ENCODE measurements around the gene TMEM61. TPM values are rescaled to one million over a fixed set of nuclear protein-coding genes. Genes with fewer than 3 reads are reported as not detected.

Gene TMEM61
- total RNA-seq, 1 experiment from 2014 or later: 0.74 TPM

DNA sequence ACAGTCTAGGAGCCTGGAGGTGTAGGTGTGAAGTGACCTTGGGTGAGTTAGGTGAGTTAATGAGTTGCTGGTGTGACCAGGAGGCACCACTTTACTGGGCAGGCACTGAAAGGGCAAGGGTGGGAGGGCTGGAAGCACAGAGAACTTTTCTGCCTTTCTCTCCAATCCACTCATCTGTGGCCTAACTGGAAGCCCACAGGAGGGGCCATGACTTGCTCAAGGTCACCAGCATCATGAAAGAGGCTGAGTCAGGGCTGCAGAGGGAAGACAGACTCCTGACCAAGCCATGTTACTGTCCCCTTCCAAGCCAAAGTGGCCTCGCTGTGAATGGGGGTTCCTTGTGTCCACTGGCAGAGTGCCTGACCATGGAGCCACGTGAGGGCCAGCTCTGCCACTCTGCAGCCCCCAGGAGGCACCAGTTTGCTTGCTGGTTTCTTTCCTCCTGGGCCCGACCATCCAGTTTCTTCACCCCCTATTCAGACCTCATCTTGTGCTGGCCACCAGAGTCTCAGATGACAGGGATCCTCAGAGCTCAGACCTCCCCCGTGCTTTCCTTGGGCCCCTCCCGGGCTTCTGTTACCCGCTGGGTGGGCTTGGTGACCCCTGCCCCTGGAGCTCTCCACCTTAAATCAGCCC, 14.0 kb downstream of the TMEM61 start:
- Mint-ChIP-seq H3K27ac (0 out of 2 replicates have a peak overlapping the region, but pooled peaks have one; percentile 22), H3K4me3 (peak overlapping the region; percentile 2; the same call in 1 of the 2 replicates), H3K4me1 (peaks cover 39% of the 10 kb centered on the region), H3K27me3 (ENCODE audit: low read depth) (peaks cover 49% of the 10 kb centered on the region), H3K36me3 (no peaks in the 10 kb centered on the region), H3K9me3 (peaks cover 3% of the 10 kb centered on the region; the same call in 1 of the 2 replicates)
- ATAC-seq (no peak), DNase-seq (ENCODE audit: low spot score) (no peak)
- POLR2A ChIA-PET: no interaction called here
- CTCF ChIA-PET: interaction anchor here (0.5 to 11.2 kb wide), 8 partner anchors 9 to 46 kb away, joined by 3 to 373 read pairs (median 17); partner anchors contain the start of gene TMEM61
- TF ChIP-seq, protein P1, sequence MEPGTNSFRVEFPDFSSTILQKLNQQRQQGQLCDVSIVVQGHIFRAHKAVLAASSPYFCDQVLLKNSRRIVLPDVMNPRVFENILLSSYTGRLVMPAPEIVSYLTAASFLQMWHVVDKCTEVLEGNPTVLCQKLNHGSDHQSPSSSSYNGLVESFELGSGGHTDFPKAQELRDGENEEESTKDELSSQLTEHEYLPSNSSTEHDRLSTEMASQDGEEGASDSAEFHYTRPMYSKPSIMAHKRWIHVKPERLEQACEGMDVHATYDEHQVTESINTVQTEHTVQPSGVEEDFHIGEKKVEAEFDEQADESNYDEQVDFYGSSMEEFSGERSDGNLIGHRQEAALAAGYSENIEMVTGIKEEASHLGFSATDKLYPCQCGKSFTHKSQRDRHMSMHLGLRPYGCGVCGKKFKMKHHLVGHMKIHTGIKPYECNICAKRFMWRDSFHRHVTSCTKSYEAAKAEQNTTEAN (CRISPR knock-in tag; IDR thresholded peaks at IDR 0.05): no peak
- TF ChIP-seq CREB1 (CRISPR knock-in tag; IDR thresholded peaks at IDR 0.05): no peak
- TF ChIP-seq, protein P2, sequence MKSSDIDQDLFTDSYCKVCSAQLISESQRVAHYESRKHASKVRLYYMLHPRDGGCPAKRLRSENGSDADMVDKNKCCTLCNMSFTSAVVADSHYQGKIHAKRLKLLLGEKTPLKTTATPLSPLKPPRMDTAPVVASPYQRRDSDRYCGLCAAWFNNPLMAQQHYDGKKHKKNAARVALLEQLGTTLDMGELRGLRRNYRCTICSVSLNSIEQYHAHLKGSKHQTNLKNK (CRISPR knock-in tag; IDR thresholded peaks at IDR 0.05): no peak
- no peak for TF ChIP-seq GRHL2 (CRISPR knock-in tag; IDR thresholded peaks at IDR 0.05; ENCODE audit: insufficient replicate concordance, severe bottlenecking)
- TF ChIP-seq, protein P3, sequence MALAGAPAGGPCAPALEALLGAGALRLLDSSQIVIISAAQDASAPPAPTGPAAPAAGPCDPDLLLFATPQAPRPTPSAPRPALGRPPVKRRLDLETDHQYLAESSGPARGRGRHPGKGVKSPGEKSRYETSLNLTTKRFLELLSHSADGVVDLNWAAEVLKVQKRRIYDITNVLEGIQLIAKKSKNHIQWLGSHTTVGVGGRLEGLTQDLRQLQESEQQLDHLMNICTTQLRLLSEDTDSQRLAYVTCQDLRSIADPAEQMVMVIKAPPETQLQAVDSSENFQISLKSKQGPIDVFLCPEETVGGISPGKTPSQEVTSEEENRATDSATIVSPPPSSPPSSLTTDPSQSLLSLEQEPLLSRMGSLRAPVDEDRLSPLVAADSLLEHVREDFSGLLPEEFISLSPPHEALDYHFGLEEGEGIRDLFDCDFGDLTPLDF (CRISPR knock-in tag; IDR thresholded peaks at IDR 0.05): no peak
- no peak for TF ChIP-seq ZNF121 (CRISPR knock-in tag; IDR thresholded peaks at IDR 0.05)
- no peak for TF ChIP-seq SMAD3 (CRISPR knock-in tag; IDR thresholded peaks at IDR 0.05; ENCODE audit: borderline replicate concordance)
- TF ChIP-seq HMGA2 (CRISPR knock-in tag; IDR thresholded peaks at IDR 0.05): no peak
- no peak for TF ChIP-seq TP53 (CRISPR knock-in tag; IDR thresholded peaks at IDR 0.05)
- no peak for TF ChIP-seq SMAD4 (CRISPR knock-in tag; IDR thresholded peaks at IDR 0.05)
- TF ChIP-seq, protein P4, sequence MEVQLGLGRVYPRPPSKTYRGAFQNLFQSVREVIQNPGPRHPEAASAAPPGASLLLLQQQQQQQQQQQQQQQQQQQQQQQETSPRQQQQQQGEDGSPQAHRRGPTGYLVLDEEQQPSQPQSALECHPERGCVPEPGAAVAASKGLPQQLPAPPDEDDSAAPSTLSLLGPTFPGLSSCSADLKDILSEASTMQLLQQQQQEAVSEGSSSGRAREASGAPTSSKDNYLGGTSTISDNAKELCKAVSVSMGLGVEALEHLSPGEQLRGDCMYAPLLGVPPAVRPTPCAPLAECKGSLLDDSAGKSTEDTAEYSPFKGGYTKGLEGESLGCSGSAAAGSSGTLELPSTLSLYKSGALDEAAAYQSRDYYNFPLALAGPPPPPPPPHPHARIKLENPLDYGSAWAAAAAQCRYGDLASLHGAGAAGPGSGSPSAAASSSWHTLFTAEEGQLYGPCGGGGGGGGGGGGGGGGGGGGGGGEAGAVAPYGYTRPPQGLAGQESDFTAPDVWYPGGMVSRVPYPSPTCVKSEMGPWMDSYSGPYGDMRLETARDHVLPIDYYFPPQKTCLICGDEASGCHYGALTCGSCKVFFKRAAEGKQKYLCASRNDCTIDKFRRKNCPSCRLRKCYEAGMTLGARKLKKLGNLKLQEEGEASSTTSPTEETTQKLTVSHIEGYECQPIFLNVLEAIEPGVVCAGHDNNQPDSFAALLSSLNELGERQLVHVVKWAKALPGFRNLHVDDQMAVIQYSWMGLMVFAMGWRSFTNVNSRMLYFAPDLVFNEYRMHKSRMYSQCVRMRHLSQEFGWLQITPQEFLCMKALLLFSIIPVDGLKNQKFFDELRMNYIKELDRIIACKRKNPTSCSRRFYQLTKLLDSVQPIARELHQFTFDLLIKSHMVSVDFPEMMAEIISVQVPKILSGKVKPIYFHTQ (CRISPR knock-in tag; IDR thresholded peaks at IDR 0.05): no peak
- no peak for TF ChIP-seq SP1 (CRISPR knock-in tag; conservative IDR thresholded peaks at IDR 0.05)

DNA sequence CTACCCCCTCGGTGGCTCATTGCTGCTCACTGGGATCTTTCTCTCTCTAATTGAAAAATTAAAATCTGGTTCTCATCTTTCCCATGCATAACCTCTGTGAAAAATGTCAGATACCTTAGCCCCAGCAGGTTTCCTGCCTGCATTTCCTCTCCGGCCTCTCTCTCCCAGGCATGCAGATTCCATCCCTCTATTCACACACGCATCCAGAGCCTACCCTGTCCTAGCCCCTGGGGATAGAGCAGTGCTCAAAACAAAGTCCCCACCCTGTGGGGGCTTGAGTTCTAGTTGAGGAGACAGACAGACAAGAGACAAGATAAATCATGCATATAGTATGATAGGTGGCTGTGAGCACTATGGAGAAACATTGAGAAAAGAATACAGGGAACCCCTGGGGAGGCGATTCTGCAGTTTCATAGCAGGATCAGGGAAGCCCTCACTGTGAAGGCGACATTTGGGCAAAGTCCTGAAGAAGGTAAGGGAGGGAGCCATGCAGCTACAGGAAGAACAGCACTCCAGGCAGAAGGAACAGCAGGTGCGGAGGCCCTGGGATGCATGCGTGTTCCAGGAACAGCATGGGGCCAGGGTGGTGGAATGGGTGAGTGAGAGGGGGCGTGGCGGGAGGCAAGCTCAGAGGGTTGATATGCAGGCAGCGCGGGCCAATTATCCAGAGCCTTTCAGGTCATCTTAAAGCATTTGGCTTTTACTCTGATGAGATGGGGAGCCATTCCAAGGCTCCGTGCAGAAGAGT, 14.8 kb downstream of the TMEM61 start:
- ATAC-seq (0 out of 2 replicates have a peak, but pooled peaks have one; percentile 4), DNase-seq (ENCODE audit: low spot score) (no peak)
- H3K9me3 Mint-ChIP-seq: peaks cover 3% of the 10 kb centered on the region; the same call in 1 of the 2 replicates
- TF ChIP-seq, protein P5, sequence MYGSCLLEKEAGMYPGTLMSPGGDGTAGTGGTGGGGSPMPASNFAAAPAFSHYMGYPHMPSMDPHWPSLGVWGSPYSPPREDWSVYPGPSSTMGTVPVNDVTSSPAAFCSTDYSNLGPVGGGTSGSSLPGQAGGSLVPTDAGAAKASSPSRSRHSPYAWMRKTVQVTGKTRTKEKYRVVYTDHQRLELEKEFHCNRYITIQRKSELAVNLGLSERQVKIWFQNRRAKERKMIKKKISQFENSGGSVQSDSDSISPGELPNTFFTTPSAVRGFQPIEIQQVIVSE (CRISPR knock-in tag; IDR thresholded peaks at IDR 0.05; ENCODE audit: borderline replicate concordance): no peak
- peak; percentile 71 for TF ChIP-seq ZNF121 (CRISPR knock-in tag; IDR thresholded peaks at IDR 0.05)
- no peak for TF ChIP-seq FOXJ3 (CRISPR knock-in tag; IDR thresholded peaks at IDR 0.05; ENCODE audit: borderline replicate concordance)
- peak; percentile 69 for TF ChIP-seq ZNF423 (CRISPR knock-in tag; IDR thresholded peaks at IDR 0.05)
- ChIA-PET POLR2A (no interaction called here), CTCF (interaction anchor here (0.8 to 11.2 kb wide), 9 partner anchors 9 to 108 kb away, joined by 3 to 373 read pairs (median 23); partner anchors contain the start of genes DHCR24 and TMEM61)
- peak overlapping the region; percentile 28 for H3K4me3 Mint-ChIP-seq
- H3K27ac Mint-ChIP-seq: no peak overlapping the region
- H3K36me3 Mint-ChIP-seq: no peaks in the 10 kb centered on the region
- H3K27me3 Mint-ChIP-seq (ENCODE audit: low read depth): peaks cover 56% of the 10 kb centered on the region
- peaks cover 42% of the 10 kb centered on the region for H3K4me1 Mint-ChIP-seq
